SU-DHL-6 (cell line): Measurements from ENCODE around the gene SLC17A7.

Source experiments
- H2AFZ ChIP-seq: fragments of 200-600 bp; sonication (generic); 2 replicates; pipeline ENCODE4 v1.6.1; 2014; ENCODE audit warnings: low read depth, mild to moderate bottlenecking, moderate library complexity, mixed read lengths, antibody characterized with exemption, low read length; ENCODE audit not compliant: severe bottlenecking
- H3F3A ChIP-seq: fragments of 200-600 bp; shearing (Covaris generic); 2 replicates; pipeline ENCODE4 v1.6.0; 2016; ENCODE audit warnings: antibody characterized with exemption, mild to moderate bottlenecking; ENCODE audit not compliant: insufficient read depth
- H3K27ac ChIP-seq: fragments of 200-600 bp; sonication (generic); 2 replicates; pipeline ENCODE4 v1.5.1; 2016; ENCODE audit warnings: low read depth, mild to moderate bottlenecking, low read length, moderate library complexity, mixed read lengths
- H3K27me3 ChIP-seq: fragments of 200-600 bp; sonication (generic), shearing (Covaris generic); 2 replicates; pipeline ENCODE4 v1.6.0; 2014; ENCODE audit warnings: mild to moderate bottlenecking, low read length
- H3K36me3 ChIP-seq: fragments of 200-600 bp; sonication (generic); 2 replicates; pipeline ENCODE4 v1.6.1; 2014; ENCODE audit warnings: mild to moderate bottlenecking, low read length, mixed read lengths
- H3K4me2 ChIP-seq: fragments of 300-600, 200-600 bp; shearing (Covaris generic), sonication (generic); 2 replicates; pipeline ENCODE4 v1.6.0; 2014; ENCODE audit warnings: low read length, low read depth, mild to moderate bottlenecking; ENCODE audit not compliant: poor library complexity, severe bottlenecking
- H3K4me3 ChIP-seq: fragments of 200-600 bp; sonication (generic); 2 replicates; pipeline ENCODE4 v1.5.1; 2014; ENCODE audit warnings: antibody characterized with exemption, low read length, mild to moderate bottlenecking, mixed read lengths; ENCODE audit not compliant: insufficient read depth, poor library complexity, severe bottlenecking
- H3K79me2 ChIP-seq: fragments of 200-600 bp; sonication (generic); 2 replicates; pipeline ENCODE4 v1.6.1; 2014; ENCODE audit warnings: mild to moderate bottlenecking, low read length, moderate library complexity; ENCODE audit not compliant: insufficient read depth
- H3K9ac ChIP-seq: fragments of 200-600 bp; sonication (generic); 2 replicates; pipeline ENCODE4 v1.7.0; 2014; ENCODE audit warnings: mild to moderate bottlenecking, low read length
- H3K9me2 ChIP-seq: fragments of 200-600 bp; sonication (generic); replicated peaks from 2 replicates; pipeline ENCODE4 v1.6.1; 2014; ENCODE audit warnings: low read length; ENCODE audit not compliant: insufficient read depth
- H3K9me3 ChIP-seq: fragments of 200-600 bp; sonication (generic); 2 replicates; pipeline ENCODE4 v1.6.1; 2014; ENCODE audit warnings: low read length, mixed read lengths; ENCODE audit not compliant: insufficient read depth
- H4K20me1 ChIP-seq: fragments of 200-600 bp; sonication (generic); 2 replicates; pipeline ENCODE4 v1.6.1; 2014; ENCODE audit warnings: low read depth, mild to moderate bottlenecking, antibody characterized with exemption, low read length, moderate library complexity, mixed read lengths
- CTCF ChIP-seq: fragments of 200-600 bp; sonication (generic); IDR thresholded peaks from one replicate; pipeline ENCODE4 v1.5.1; 2017; ENCODE audit warnings: antibody characterized with exemption, mild to moderate bottlenecking, low read length, moderate library complexity; ENCODE audit not compliant: insufficient read depth, poor library complexity, severe bottlenecking
- EZH2phosphoT487 ChIP-seq: fragments of 200-600 bp; sonication (generic), shearing (Covaris generic); conservative IDR thresholded peaks from 2 replicates; pipeline ENCODE4 v1.6.1; 2018; ENCODE audit warnings: mild to moderate bottlenecking, antibody characterized with exemption, low read length, moderate library complexity, mixed read lengths

SLC17A7 gene

GRCh38 chr19:49430172-49430677, 11.1 kb downstream of the SLC17A7 start:
- H3F3A ChIP-seq: no peaks in the 10 kb centered on the region
- no peaks in the 10 kb centered on the region for H4K20me1 ChIP-seq
- H3K9me2 ChIP-seq: no peaks in the 10 kb centered on the region
- no peaks in the 10 kb centered on the region for H3K36me3 ChIP-seq
- no peak overlapping the region for H3K27ac ChIP-seq
- no peak for TF ChIP-seq CTCF
- no peak for TF ChIP-seq EZH2phosphoT487
- H3K9me3 ChIP-seq: no peaks in the 10 kb centered on the region
- no peak overlapping the region for H2AFZ ChIP-seq
- no peaks in the 10 kb centered on the region for H3K27me3 ChIP-seq
- no peak overlapping the region for H3K4me2 ChIP-seq
- H3K9ac ChIP-seq: no peak overlapping the region
- no peak overlapping the region for H3K4me3 ChIP-seq
- no peaks in the 10 kb centered on the region for H3K79me2 ChIP-seq

GRCh38 chr19:49428547-49429451, 12.5 kb downstream of the SLC17A7 start:
- Histone ChIP-seq H3K36me3 (no peaks in the 10 kb centered on the region), H3K9me2 (no peaks in the 10 kb centered on the region), H3K4me3 (no peak overlapping the region), H2AFZ (no peak overlapping the region), H4K20me1 (no peaks in the 10 kb centered on the region), H3K9me3 (no peaks in the 10 kb centered on the region), H3F3A (no peaks in the 10 kb centered on the region), H3K9ac (no peak overlapping the region), H3K27me3 (no peaks in the 10 kb centered on the region), H3K27ac (no peak overlapping the region), H3K79me2 (no peaks in the 10 kb centered on the region), H3K4me2 (no peak overlapping the region)
- TF ChIP-seq EZH2phosphoT487: no peak
- TF ChIP-seq CTCF: no peak

- Histone ChIP-seq H3K9ac (no peak overlapping the region), H3K27ac (no peak overlapping the region), H2AFZ (no peak overlapping the region), H3K4me3 (no peak overlapping the region), H3K9me3 (no peaks in the 10 kb centered on the region), H3K36me3 (no peaks in the 10 kb centered on the region), H4K20me1 (no peaks in the 10 kb centered on the region), H3K4me2 (no peak overlapping the region), H3K27me3 (no peaks in the 10 kb centered on the region), H3K9me2 (no peaks in the 10 kb centered on the region), H3K79me2 (no peaks in the 10 kb centered on the region), H3F3A (no peaks in the 10 kb centered on the region)
- TF ChIP-seq EZH2phosphoT487 (no peak), CTCF (no peak)
Measured at GRCh38 chr19:49427855-49428546, 13.3 kb downstream of the SLC17A7 start.
